Pancreas (tissue), 10 donors: ENCODE results near the gene KAZN. TPM values are rescaled to one million over a fixed set of nuclear protein-coding genes. Genes with fewer than 3 reads are reported as not detected.

ENCODE experiments used
- ATAC-seq, 4 donors: fragments of 200-7000 bp; cut with Tn5 transposase; one replicate each; pipeline versions ENCODE4 v1.8.0 to v1.9.1; 2020; ENCODE audit warnings: mild to moderate bottlenecking in 4 of 4, moderate library complexity in 4 of 4
- DNase-seq, 6 donors: peaks; one replicate each; pipeline ENCODE4 v3.0.0-alpha.2; 2020
- FAIRE-seq: peaks from 2 replicates; lab custom pipeline; 2012; peaks lifted over from hg19 to GRCh38; lab: Jason Lieb, UNC
- H3K27ac ChIP-seq, 4 donors: fragments of 200-600 bp; sonication (generic); 1 replicate in 3 of 4; 2 replicates in 1 of 4; pipeline versions ENCODE4 v1.5.0 to v1.8.0; 2020
- H3K27me3 ChIP-seq, 4 donors: fragments of 200-600 bp; one replicate each; pipeline ENCODE4 v1.8.0; 2021
- H3K36me3 ChIP-seq, 3 donors: fragments of 200-600 bp; sonication (generic) in 1 of 3; one replicate each; pipeline versions ENCODE4 v1.5.0 to v1.8.0; 2020 to 2021
- H3K4me1 ChIP-seq, 3 donors: fragments of 200-600 bp; one replicate each; pipeline ENCODE4 v1.8.0; 2021
- H3K4me3 ChIP-seq, 4 donors: fragments of 200-600 bp; sonication (generic) in 2 of 4; one replicate each; pipeline versions ENCODE4 v1.5.0 to v1.8.0; 2020 to 2021
- H3K9me3 ChIP-seq, 4 donors: fragments of 200-600 bp; one replicate each; pipeline ENCODE4 v1.8.0; 2021
- WGBS, 2 donors: extraction: QIAGEN DNeasy Blood & Tissue Kit; methylation state at CpG; one replicate each; pipeline ENCODE4 v1.1.7; 2013; 5-methylcytosine and 5-hydroxymethylcytosine counted together
- intact Hi-C, 3 donors: fragments of 100-400 bp; cut with DNase I; formaldehyde crosslinking; loops; one replicate each; pipeline versions ENCODE4 v1.11.1 to v1.14.2; 2022
- polyA plus RNA-seq, 2 donors: library from polyadenylated mRNA; stranded (reverse); fragments of 200-250 nt; gene quantifications; one replicate each; pipeline ENCODE4 v1.2.3, GENCODE V29; 2013
- total RNA-seq, 6 donors: library from RNA; stranded (reverse); fragmentation: NEBNext Ultra II Directional in 4 of 6; extraction: Animal tissue kit (Norgen Biotek cat#: 25700) in 4 of 6; gene quantifications; one replicate each; pipeline versions ENCODE4 v1.2.1 to v1.2.4, GENCODE V29; 2021 to 2023
- TF ChIP-seq, protein P1 (sequence below), 4 donors: fragments of 200-600 bp; sonication (generic) in 3 of 4; IDR thresholded peaks; one replicate each; pipeline versions ENCODE4 v1.5.0 to v1.8.0; 2021; ENCODE audit warnings: antibody characterized with exemption in 4 of 4
- donor health status: healthy with polysubstance abuse.
- donor health status: DM: no; HTN: no; CAD: no; lungs with moderate emphysema.
- donor health status: DM: no; HTN: no; CAD: no.
- donor health status: control.
- donor health status: control.
- donor health status: Bipolar disorder and iron deficiency.
- donor health status: DM: yes; HTN: yes; CAD: no.
- donor health status: DM: no; HTN: no; CAD: no.
- donor health status: DM: no; HTN: no; CAD: no.
- donor health status: DM: yes; HTN: yes; CAD: no.

KAZN gene
- total and polyA plus RNA-seq, 8 donors, result 2.4 to 6.0 (median 4.1) TPM

DNA sequence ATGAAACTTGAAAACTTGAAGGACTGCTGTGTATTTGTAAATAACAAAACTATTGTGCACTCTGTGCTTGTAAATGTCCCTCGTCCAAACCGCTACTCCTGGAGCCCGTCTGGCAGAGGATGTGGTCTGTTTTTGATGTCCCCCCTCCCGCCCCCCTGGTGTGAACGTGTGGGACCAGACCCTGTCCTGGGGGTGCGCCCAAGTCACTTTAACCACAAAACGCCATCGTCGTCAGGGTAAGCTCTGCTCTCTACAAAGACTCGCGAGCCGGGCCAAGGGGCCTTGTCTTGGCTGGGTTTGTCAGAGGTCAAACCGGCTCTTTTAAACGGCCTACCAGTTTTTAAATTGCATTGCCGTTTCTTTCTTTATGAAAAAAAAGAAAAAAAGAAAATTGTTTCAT lies 467.7 kb downstream of the KAZN start:
- DNase-seq (no peak), ATAC-seq (no peak), FAIRE-seq (no peak)
- TF ChIP-seq, protein P1, sequence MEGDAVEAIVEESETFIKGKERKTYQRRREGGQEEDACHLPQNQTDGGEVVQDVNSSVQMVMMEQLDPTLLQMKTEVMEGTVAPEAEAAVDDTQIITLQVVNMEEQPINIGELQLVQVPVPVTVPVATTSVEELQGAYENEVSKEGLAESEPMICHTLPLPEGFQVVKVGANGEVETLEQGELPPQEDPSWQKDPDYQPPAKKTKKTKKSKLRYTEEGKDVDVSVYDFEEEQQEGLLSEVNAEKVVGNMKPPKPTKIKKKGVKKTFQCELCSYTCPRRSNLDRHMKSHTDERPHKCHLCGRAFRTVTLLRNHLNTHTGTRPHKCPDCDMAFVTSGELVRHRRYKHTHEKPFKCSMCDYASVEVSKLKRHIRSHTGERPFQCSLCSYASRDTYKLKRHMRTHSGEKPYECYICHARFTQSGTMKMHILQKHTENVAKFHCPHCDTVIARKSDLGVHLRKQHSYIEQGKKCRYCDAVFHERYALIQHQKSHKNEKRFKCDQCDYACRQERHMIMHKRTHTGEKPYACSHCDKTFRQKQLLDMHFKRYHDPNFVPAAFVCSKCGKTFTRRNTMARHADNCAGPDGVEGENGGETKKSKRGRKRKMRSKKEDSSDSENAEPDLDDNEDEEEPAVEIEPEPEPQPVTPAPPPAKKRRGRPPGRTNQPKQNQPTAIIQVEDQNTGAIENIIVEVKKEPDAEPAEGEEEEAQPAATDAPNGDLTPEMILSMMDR (IDR thresholded peaks at IDR 0.05), result no peak
- H3K27ac ChIP-seq, result no peak overlapping the region
- H3K4me1 ChIP-seq, result no peaks in the 10 kb centered on the region
- WGBS, 2 donors, result 86 to 89% methylated on average over 15 of the region's 15 CpGs
- no peak overlapping the region for H3K4me3 ChIP-seq
- intact Hi-C loops, result no loop called here
- H3K36me3 ChIP-seq, result no peaks in the 10 kb centered on the region
- no peaks in the 10 kb centered on the region for H3K27me3 ChIP-seq
- no peaks in the 10 kb centered on the region for H3K9me3 ChIP-seq

DNA sequence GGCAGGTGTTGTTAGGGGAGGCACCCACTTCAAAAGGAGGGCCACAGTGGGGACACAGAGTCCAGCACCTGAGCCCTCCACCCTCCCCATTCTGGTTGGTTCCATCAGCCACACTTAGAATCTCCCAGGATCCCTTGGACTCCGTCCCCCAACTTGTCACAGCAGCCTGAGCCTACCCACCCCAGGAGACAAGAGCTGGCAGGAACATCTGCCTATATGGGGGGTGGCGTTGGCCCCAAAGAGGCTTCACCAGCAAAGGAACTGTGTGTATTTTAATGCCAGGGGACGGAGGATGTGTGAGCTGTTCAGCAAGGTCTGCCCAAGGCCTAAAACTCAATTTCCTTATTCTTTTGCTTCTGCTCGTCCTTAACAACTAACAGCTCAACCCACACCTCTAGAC lies 468.7 kb downstream of the KAZN start:
- intact Hi-C loops, result no loop called here
- Histone ChIP-seq H3K36me3 (no peaks in the 10 kb centered on the region), H3K4me1 (no peaks in the 10 kb centered on the region), H3K27me3 (no peaks in the 10 kb centered on the region), H3K9me3 (no peaks in the 10 kb centered on the region), H3K27ac (no peak overlapping the region), H3K4me3 (no peak overlapping the region)
- TF ChIP-seq, protein P1 (IDR thresholded peaks at IDR 0.05), result no peak
- DNase-seq (no peak), FAIRE-seq (no peak), ATAC-seq (no peak)
- WGBS, 2 donors, result 89 to 96% methylated on average over 4 of the region's 4 CpGs

DNA sequence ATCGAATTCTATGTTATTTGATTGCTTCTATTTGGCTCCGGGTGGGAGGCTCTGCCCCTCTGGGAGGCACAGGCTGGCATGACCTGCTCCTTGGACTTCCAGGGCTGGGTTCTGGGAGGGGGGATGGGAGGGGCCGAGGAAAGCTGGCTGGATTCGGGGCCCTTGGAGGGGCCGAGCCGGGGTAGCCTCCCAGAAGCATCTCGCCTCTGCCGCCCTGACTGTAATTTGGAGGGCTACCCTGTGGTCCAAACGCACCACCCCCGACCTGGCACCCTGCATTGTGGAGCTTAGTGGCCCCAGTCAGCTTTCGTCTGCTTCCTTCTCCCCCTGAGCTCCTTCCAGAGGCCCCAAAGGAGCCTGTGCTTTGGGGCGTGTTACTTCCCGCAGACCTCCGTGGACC lies 469.7 kb downstream of the KAZN start:
- no peak for DNase-seq
- no peak for FAIRE-seq
- H3K36me3 ChIP-seq, result no peaks in the 10 kb centered on the region
- H3K27ac ChIP-seq, result no peak overlapping the region
- no peak for ATAC-seq
- 89 to 95% methylated on average over 13 to 14 of the region's 14 CpGs for WGBS, 2 donors
- H3K9me3 ChIP-seq, result no peaks in the 10 kb centered on the region
- TF ChIP-seq, protein P1 (IDR thresholded peaks at IDR 0.05), result no peak
- H3K27me3 ChIP-seq, result no peaks in the 10 kb centered on the region
- no peaks in the 10 kb centered on the region for H3K4me1 ChIP-seq
- intact Hi-C loops, result no loop called here
- no peak overlapping the region for H3K4me3 ChIP-seq

DNA sequence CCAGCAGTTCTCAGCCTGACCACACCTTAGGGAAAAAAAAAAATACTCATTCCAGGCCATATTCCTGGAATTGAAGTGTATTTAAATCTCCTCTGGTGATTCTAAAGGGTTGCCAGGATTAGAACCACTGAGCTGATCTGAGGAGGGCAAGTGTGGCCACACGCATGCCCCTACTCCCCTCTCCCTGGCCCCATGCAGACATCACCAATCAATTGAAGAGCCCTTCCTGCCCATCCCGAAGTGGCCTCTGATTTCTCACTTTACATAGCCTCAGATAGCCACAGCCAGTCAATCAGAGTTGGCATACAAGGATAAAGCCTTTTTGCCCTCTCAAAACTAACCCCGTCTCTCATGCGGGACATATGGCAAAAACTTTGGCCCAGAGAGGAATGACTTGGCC lies 470.5 kb downstream of the KAZN start:
- no peaks in the 10 kb centered on the region for H3K4me1 ChIP-seq
- H3K4me3 ChIP-seq, result no peak overlapping the region
- TF ChIP-seq, protein P1 (IDR thresholded peaks at IDR 0.05), result no peak
- ATAC-seq (no peak), DNase-seq (no peak), FAIRE-seq (no peak)
- 94 to 95% methylated on average over 4 of the region's 4 CpGs for WGBS, 2 donors
- H3K27me3 ChIP-seq, result no peaks in the 10 kb centered on the region
- intact Hi-C loops, result no loop called here
- H3K27ac ChIP-seq, result no peak overlapping the region
- no peaks in the 10 kb centered on the region for H3K36me3 ChIP-seq
- no peaks in the 10 kb centered on the region for H3K9me3 ChIP-seq

DNA sequence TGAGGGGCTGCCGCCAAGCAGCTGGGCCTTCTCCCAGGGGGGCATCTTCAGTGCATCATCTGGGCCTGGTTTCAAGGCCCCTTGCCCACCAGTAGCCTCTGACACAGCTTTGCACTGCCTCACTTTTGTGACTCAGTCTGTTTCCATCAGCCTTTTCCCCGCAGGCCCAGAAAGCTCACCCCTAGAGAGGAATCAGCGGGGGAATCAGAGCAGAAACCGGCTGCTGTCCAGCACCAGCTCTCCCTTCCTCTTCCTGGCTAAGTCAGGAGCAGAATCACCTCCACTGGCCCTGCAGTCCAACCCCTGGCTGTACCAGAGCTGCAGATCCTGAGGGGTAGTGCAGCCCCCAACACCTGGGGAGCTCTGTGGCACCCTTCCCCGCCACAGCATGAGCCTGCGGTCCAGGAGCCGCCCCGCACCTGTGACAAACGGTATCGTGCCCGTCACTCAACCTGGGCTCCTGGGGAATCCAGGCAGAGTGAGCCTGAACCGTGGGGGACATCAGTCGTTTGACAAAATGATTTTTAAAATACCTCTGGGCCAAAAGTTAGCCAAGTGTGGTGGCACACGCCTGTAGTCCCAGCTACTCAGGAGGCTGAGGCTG lies 471.8 kb downstream of the KAZN start:
- intact Hi-C loops, result no loop called here
- TF ChIP-seq, protein P1 (IDR thresholded peaks at IDR 0.05), result no peak
- H3K9me3 ChIP-seq, result no peaks in the 10 kb centered on the region
- no peaks in the 10 kb centered on the region for H3K36me3 ChIP-seq
- H3K4me1 ChIP-seq, result no peaks in the 10 kb centered on the region
- no peak overlapping the region for H3K4me3 ChIP-seq
- no peak for DNase-seq
- H3K27ac ChIP-seq, result no peak overlapping the region
- no peak for FAIRE-seq
- no peak for ATAC-seq
- 88 to 91% methylated on average over 14 of the region's 14 CpGs for WGBS, 2 donors
- no peaks in the 10 kb centered on the region for H3K27me3 ChIP-seq
